ENCODE data around the gene BEND3. TPM values are rescaled to one million over a fixed set of nuclear protein-coding genes. Genes with fewer than 3 reads are reported as not detected.

The BEND3 gene
- total and polyA plus RNA-seq, 2 of the 8 experiments (the other 6 are each of a cell fraction or from before 2014, with no cell fraction given) = 25.2 to 38.8 TPM

- H2BK120ac ChIP-seq (replicated peaks; ENCODE audit: low read depth, low read length) = no peak overlapping the region
- no peak overlapping the region for H2BK20ac ChIP-seq (ENCODE audit: low read length)
- peaks cover 2% of the 10 kb centered on the region; the same call in 1 of the 2 replicates for H3K79me1 ChIP-seq (ENCODE audit: low read depth, low read length)
- peaks cover 7 to 45% (median 26%) of the 10 kb centered on the region in 4 experiments; a peak in 7 of 8 replicates for H3K36me3 ChIP-seq (ENCODE audit: control insufficient read depth in 2 of 4, insufficient read depth in 4 of 4, low read length in 3 of 4)
- no peak overlapping the region for H4K8ac ChIP-seq (ENCODE audit: extremely low read depth, insufficient read depth, low read length)
- H3K23me2 ChIP-seq (ENCODE audit: low read depth, low read length) = no peaks in the 10 kb centered on the region
- H2AFZ ChIP-seq (ENCODE audit: low read length) = no peak overlapping the region
- H2BK5ac ChIP-seq (ENCODE audit: low read depth, low read length) = no peak overlapping the region
- no peak overlapping the region for H2AK5ac ChIP-seq (ENCODE audit: low read depth, low read length)
- no peak overlapping the region for H3K9ac ChIP-seq (replicated peaks in 1 of 4; ENCODE audit: extremely low read depth in 1 of 4, low read depth in 3 of 4, low read length in 3 of 4)
- no peak overlapping the region for H3K4ac ChIP-seq (replicated peaks; ENCODE audit: insufficient read length, low read depth, low read length)
- TF ChIP-seq PHF8 (conservative IDR thresholded peaks at IDR 0.05; ENCODE audit: low read depth, low read length) (no peak), EP300 (IDR thresholded peaks at IDR 0.05; ENCODE audit: borderline replicate concordance in 1 of 2, low read depth in 2 of 2, low read length in 2 of 2) (no peak), MAX (IDR thresholded peaks at IDR 0.05) (0 out of 2 replicates have a peak, but pooled peaks have one; percentile 15), POLR2A (IDR thresholded peaks at IDR 0.05; ENCODE audit: control extremely low read depth in 1 of 2, low read depth in 2 of 2, low read length in 2 of 2) (no peak), SIX5 (IDR thresholded peaks at IDR 0.05; ENCODE audit: low read depth, low read length) (no peak), RFX5 (IDR thresholded peaks at IDR 0.05; ENCODE audit: borderline replicate concordance, low read depth, low read length) (no peak)
- H3K27me3 ChIP-seq (replicated peaks in 1 of 4; ENCODE audit: control insufficient read depth in 3 of 4, extremely low read depth in 1 of 4, insufficient read depth in 3 of 4, low read length in 3 of 4) = no peaks in the 10 kb centered on the region
- no peak overlapping the region for H3K4me2 ChIP-seq (ENCODE audit: insufficient read depth in 1 of 2, low read depth in 2 of 2, low read length in 2 of 2)
- no peak for DNase-seq (ENCODE audit: low read depth in 1 of 2, low spot score in 2 of 2)
- no peaks in the 10 kb centered on the region for H3K79me2 ChIP-seq (ENCODE audit: control insufficient read depth in 1 of 2, insufficient read depth in 2 of 2, low read length in 2 of 2)
- H3K4me3 ChIP-seq (ENCODE audit: extremely low read depth in 1 of 4, insufficient read depth in 2 of 4, low read depth in 3 of 4, low read length in 4 of 4) = no peak overlapping the region
- CTCF ChIA-PET (ENCODE audit: partially characterized antibody) = interaction anchor here (0.7 to 1.2 kb wide), 4 partner anchors 11 to 706 kb away, joined by 3 to 4 read pairs (median 3); partner anchors contain the start of gene CRYBG1
- POLR2A ChIA-PET (ENCODE audit: partially characterized antibody) = interaction anchor here (1.1 to 1.2 kb wide), 2 partner anchors 9 to 47 kb away, joined by 3 read pairs; no protein-coding TSS in a partner anchor
- no peak overlapping the region for H2BK15ac ChIP-seq (ENCODE audit: low read length)
- 88% methylated on average over 9 of the region's 9 CpGs; no CpG with 5 or more reads in 1 of the 2 experiments for WGBS, 2 experiments (ENCODE audit: extremely low coverage in 1 of 2, insufficient coverage in 1 of 2, insufficient read length in 1 of 2, insufficient replicate concordance in 2 of 2, low coverage in 1 of 2, low lambda C conversion rate in 2 of 2, missing lambda C conversion rate in 1 of 2)
- H4K91ac ChIP-seq (replicated peaks; ENCODE audit: insufficient read length, low read length) = no peak overlapping the region
- H3K23ac ChIP-seq (ENCODE audit: insufficient read length) = no peak overlapping the region
- no peak overlapping the region for H4K5ac ChIP-seq (ENCODE audit: insufficient read length, low read depth, low read length)
- no peak overlapping the region for H3K56ac ChIP-seq (replicated peaks; ENCODE audit: insufficient read length, low read depth, low read length)
- H2BK12ac ChIP-seq (ENCODE audit: low read depth, low read length) = no peak overlapping the region
- peaks cover 0 to 9% (median 4%) of the 10 kb centered on the region in 4 experiments; a peak in 6 of 7 replicates for H3K4me1 ChIP-seq (replicated peaks in 1 of 4; ENCODE audit: control insufficient read depth in 3 of 4, insufficient read depth in 4 of 4, low read length in 3 of 4)
- no peak for FAIRE-seq
- no peaks in the 10 kb centered on the region for H4K20me1 ChIP-seq (replicated peaks in 1 of 2; ENCODE audit: control insufficient read depth in 1 of 2, insufficient read depth in 2 of 2, low read length in 2 of 2)
- 0 out of 2 replicates have a peak overlapping the region, but pooled peaks have one; percentile 17 for H3K27ac ChIP-seq (ENCODE audit: low read depth, low read length)
- H3K18ac ChIP-seq (ENCODE audit: extremely low read depth, low read length) = no peak overlapping the region
- no peak overlapping the region for H3K14ac ChIP-seq (ENCODE audit: insufficient read length)
- no peaks in the 10 kb centered on the region for H3K9me3 ChIP-seq (ENCODE audit: insufficient read depth in 2 of 2, low read depth in 1 of 2, low read length in 1 of 2)
Observed at GRCh38 chr6:107066697-107067659, 48.3 kb downstream of the BEND3 start.
